ENCODE results near the gene LRRC72. TPM values are rescaled to one million over a fixed set of nuclear protein-coding genes. Genes with fewer than 3 reads are reported as not detected.

LRRC72 gene
- total and polyA plus RNA-seq, 2 donors (not counting 1 experiment from before 2014, with no cell fraction given), result not detected

DNA sequence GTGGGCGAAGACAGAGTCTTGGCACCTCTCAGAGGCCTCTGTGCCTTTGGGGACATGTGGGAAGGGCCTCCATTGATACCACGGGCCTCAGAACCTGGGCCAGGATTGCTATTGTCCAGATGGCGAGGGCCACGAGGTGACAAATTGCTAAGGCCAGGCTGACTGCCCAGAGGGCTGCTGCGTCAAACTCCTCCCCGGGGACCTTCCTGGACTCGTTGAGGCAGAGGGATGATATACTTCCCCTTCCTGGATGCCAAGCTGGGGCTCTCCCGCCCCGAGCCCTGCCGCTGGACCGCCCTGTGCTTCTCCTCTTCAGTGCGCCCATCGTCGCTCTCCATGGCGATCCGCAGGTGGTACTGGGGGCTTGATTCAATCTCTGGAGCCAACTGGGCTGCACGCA lies 58.9 kb downstream of the LRRC72 start:
- no peaks in the 10 kb centered on the region for H3K9me3 ChIP-seq (ENCODE audit: control insufficient read depth, insufficient read depth, low read depth, low read length)
- no peak overlapping the region for H3K4me3 ChIP-seq (replicated peaks in 1 of 4; ENCODE audit: control extremely low read depth in 1 of 4, insufficient read depth in 1 of 4, low read depth in 3 of 4, low read length in 4 of 4)

DNA sequence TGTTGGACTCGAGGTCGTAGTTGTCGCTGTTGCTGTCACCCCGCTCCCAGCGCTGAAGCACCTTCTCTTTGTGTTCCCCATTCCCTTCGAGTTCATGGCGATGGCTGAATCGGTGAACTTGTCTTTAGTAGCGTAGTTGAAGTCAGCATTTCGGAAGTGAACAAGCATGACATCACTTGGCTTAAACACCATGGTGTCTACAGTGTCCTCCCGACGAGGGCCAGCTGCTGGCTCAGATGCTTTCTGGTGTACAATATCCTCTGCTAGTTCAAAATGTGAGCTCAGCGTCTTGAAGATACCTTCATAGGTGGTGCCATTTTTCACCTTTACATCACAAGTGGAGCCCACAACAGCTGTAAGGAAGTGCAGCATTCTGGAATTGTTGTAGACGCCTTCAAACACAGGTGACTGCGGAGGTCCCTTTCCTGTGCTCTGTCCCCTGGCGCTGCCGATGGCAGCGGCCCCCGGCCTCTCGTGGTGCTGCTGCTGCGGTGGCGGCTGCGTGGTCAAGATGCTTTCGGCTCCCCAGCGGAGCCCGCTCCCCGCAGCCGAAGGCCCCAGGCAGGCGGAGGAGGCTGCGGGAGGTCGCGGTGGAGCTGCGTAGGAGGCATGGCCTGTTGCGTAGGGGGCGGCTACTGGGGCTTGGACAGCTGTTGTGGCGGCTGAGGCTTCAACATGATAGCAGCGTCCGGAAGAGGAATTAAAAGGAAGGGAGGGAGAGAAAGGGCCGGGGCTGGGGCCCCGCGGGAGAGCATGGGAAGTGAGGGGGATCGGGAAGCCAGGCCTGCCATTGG lies 59.7 kb downstream of the LRRC72 start:
- H3K79me2 ChIP-seq (ENCODE audit: control insufficient read depth, insufficient read depth, low read length), result no peaks in the 10 kb centered on the region
- H3K4me2 ChIP-seq (ENCODE audit: extremely low read depth, insufficient read depth, low read length), result no peak overlapping the region
- DNase-seq (ENCODE audit: low read depth in 2 of 2), result peak in 1 of 2 donors; percentile 13
- no peaks in the 10 kb centered on the region for H3K36me3 ChIP-seq (ENCODE audit: control insufficient read depth, insufficient read depth, low read length)
- no peaks in the 10 kb centered on the region for H3K4me1 ChIP-seq (ENCODE audit: control insufficient read depth, extremely low read depth, insufficient read depth, low read length)
- no peak overlapping the region for H3K27ac ChIP-seq (ENCODE audit: insufficient read depth, low read length)
- H2AFZ ChIP-seq (ENCODE audit: low read length), result no peak overlapping the region
- H3K9me3 ChIP-seq (ENCODE audit: control insufficient read depth, insufficient read depth, low read depth, low read length), result no peaks in the 10 kb centered on the region
- no peak for TF ChIP-seq EZH2 (IDR thresholded peaks at IDR 0.05; ENCODE audit: low read length, missing control alignments)
- TF ChIP-seq, protein P1, sequence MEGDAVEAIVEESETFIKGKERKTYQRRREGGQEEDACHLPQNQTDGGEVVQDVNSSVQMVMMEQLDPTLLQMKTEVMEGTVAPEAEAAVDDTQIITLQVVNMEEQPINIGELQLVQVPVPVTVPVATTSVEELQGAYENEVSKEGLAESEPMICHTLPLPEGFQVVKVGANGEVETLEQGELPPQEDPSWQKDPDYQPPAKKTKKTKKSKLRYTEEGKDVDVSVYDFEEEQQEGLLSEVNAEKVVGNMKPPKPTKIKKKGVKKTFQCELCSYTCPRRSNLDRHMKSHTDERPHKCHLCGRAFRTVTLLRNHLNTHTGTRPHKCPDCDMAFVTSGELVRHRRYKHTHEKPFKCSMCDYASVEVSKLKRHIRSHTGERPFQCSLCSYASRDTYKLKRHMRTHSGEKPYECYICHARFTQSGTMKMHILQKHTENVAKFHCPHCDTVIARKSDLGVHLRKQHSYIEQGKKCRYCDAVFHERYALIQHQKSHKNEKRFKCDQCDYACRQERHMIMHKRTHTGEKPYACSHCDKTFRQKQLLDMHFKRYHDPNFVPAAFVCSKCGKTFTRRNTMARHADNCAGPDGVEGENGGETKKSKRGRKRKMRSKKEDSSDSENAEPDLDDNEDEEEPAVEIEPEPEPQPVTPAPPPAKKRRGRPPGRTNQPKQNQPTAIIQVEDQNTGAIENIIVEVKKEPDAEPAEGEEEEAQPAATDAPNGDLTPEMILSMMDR (conservative IDR thresholded peaks at IDR 0.05 in 1 of 2, IDR thresholded peaks at IDR 0.05 in 1 of 2; ENCODE audit: low read depth in 1 of 2, low read length in 2 of 2), result no peak
- H4K20me1 ChIP-seq (ENCODE audit: control insufficient read depth, extremely low read depth, insufficient read depth, low read length), result no peaks in the 10 kb centered on the region
- H3K4me3 ChIP-seq (replicated peaks in 1 of 4; ENCODE audit: control extremely low read depth in 1 of 4, insufficient read depth in 1 of 4, low read depth in 3 of 4, low read length in 4 of 4), result no peak overlapping the region
- no peak overlapping the region for H3K9ac ChIP-seq (ENCODE audit: insufficient read depth, low read length)
- no peaks in the 10 kb centered on the region for H3K27me3 ChIP-seq (ENCODE audit: control insufficient read depth, insufficient read depth, low read length)

More for the DNA sequence above, 58.9 kb downstream of the LRRC72 start:
- Histone ChIP-seq H3K9ac (ENCODE audit: insufficient read depth, low read length) (no peak overlapping the region), H3K36me3 (ENCODE audit: control insufficient read depth, insufficient read depth, low read length) (no peaks in the 10 kb centered on the region), H3K27me3 (ENCODE audit: control insufficient read depth, insufficient read depth, low read length) (no peaks in the 10 kb centered on the region), H4K20me1 (ENCODE audit: control insufficient read depth, extremely low read depth, insufficient read depth, low read length) (no peaks in the 10 kb centered on the region), H3K4me2 (ENCODE audit: extremely low read depth, insufficient read depth, low read length) (no peak overlapping the region), H3K79me2 (ENCODE audit: control insufficient read depth, insufficient read depth, low read length) (no peaks in the 10 kb centered on the region), H3K4me1 (ENCODE audit: control insufficient read depth, extremely low read depth, insufficient read depth, low read length) (no peaks in the 10 kb centered on the region), H3K27ac (ENCODE audit: insufficient read depth, low read length) (no peak overlapping the region), H2AFZ (ENCODE audit: low read length) (no peak overlapping the region)
- no peak for DNase-seq (ENCODE audit: low read depth in 2 of 2)
- TF ChIP-seq EZH2 (IDR thresholded peaks at IDR 0.05; ENCODE audit: low read length, missing control alignments), result no peak
- TF ChIP-seq, protein P1 (conservative IDR thresholded peaks at IDR 0.05 in 1 of 2, IDR thresholded peaks at IDR 0.05 in 1 of 2; ENCODE audit: low read depth in 1 of 2, low read length in 2 of 2), result no peak

DNA sequence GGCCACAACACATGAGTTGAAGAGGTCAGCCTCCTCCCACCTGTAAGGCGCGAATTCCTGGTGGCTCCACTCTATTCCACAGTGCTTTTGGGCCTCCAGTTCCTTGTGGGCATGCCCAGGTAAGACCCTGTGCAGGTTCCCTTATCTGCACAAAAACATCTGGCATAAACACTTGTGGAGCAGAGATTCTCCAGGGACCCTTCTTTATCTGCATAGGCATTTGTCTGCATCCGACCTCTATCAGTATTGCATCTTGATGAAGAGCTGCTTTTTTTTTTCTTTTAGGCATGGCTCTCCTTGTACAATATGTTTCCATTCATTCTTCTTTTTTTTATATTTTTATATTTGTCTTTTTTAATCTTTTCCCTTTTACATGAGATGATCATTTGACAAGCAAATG lies 60.5 kb downstream of the LRRC72 start:
- no peak overlapping the region for H3K9ac ChIP-seq (ENCODE audit: insufficient read depth, low read length)
- no peak overlapping the region for H3K4me3 ChIP-seq (replicated peaks in 1 of 4; ENCODE audit: control extremely low read depth in 1 of 4, insufficient read depth in 1 of 4, low read depth in 3 of 4, low read length in 4 of 4)
- H3K4me2 ChIP-seq (ENCODE audit: extremely low read depth, insufficient read depth, low read length), result no peak overlapping the region
- H3K9me3 ChIP-seq (ENCODE audit: control insufficient read depth, insufficient read depth, low read depth, low read length), result no peaks in the 10 kb centered on the region
- no peak for DNase-seq (ENCODE audit: low read depth in 2 of 2)
- no peaks in the 10 kb centered on the region for H3K4me1 ChIP-seq (ENCODE audit: control insufficient read depth, extremely low read depth, insufficient read depth, low read length)
- no peak overlapping the region for H3K27ac ChIP-seq (ENCODE audit: insufficient read depth, low read length)
- H4K20me1 ChIP-seq (ENCODE audit: control insufficient read depth, extremely low read depth, insufficient read depth, low read length), result no peaks in the 10 kb centered on the region
- no peak overlapping the region for H2AFZ ChIP-seq (ENCODE audit: low read length)
- H3K27me3 ChIP-seq (ENCODE audit: control insufficient read depth, insufficient read depth, low read length), result no peaks in the 10 kb centered on the region
- no peak for TF ChIP-seq EZH2 (IDR thresholded peaks at IDR 0.05; ENCODE audit: low read length, missing control alignments)
- TF ChIP-seq, protein P1 (conservative IDR thresholded peaks at IDR 0.05 in 1 of 2, IDR thresholded peaks at IDR 0.05 in 1 of 2; ENCODE audit: low read depth in 1 of 2, low read length in 2 of 2), result no peak
- H3K36me3 ChIP-seq (ENCODE audit: control insufficient read depth, insufficient read depth, low read length), result no peaks in the 10 kb centered on the region
- H3K79me2 ChIP-seq (ENCODE audit: control insufficient read depth, insufficient read depth, low read length), result no peaks in the 10 kb centered on the region

Data from fibroblast of lung (primary cell).